ENCODE data around the gene PPFIA2.

PPFIA2 gene

GRCh38 chr12:81261508-81262207 is 497.5 kb downstream of the PPFIA2 start:
- no peak overlapping the region for H3K27ac ChIP-seq
- TF ChIP-seq CTCF (IDR thresholded peaks at IDR 0.05) (0 out of 2 replicates have a peak, but pooled peaks have one; percentile 16), ZFX (IDR thresholded peaks at IDR 0.05; ENCODE audit: borderline replicate concordance) (no peak)

GRCh38 chr12:81259360-81259759 is 499.8 kb downstream of the PPFIA2 start:
- H3K27ac ChIP-seq: no peak overlapping the region
- TF ChIP-seq ZFX (IDR thresholded peaks at IDR 0.05; ENCODE audit: borderline replicate concordance) (no peak), CTCF (IDR thresholded peaks at IDR 0.05) (no peak)

GRCh38 chr12:81257947-81258551 is 501.1 kb downstream of the PPFIA2 start:
- H3K27ac ChIP-seq: no peak overlapping the region
- peak; percentile 85 for TF ChIP-seq CTCF (IDR thresholded peaks at IDR 0.05)
- TF ChIP-seq ZFX (IDR thresholded peaks at IDR 0.05; ENCODE audit: borderline replicate concordance): no peak

GRCh38 chr12:81255947-81256346 is 503.2 kb downstream of the PPFIA2 start:
- TF ChIP-seq ZFX (IDR thresholded peaks at IDR 0.05; ENCODE audit: borderline replicate concordance): no peak
- TF ChIP-seq CTCF (IDR thresholded peaks at IDR 0.05): no peak
- no peak overlapping the region for H3K27ac ChIP-seq

- no peak overlapping the region for H3K27ac ChIP-seq
- TF ChIP-seq CTCF (IDR thresholded peaks at IDR 0.05): no peak
- TF ChIP-seq ZFX (IDR thresholded peaks at IDR 0.05; ENCODE audit: borderline replicate concordance): no peak
Measured at GRCh38 chr12:81255456-81255855, 503.7 kb downstream of the PPFIA2 start.

GRCh38 chr12:81253360-81253759 is 505.8 kb downstream of the PPFIA2 start:
- TF ChIP-seq CTCF (IDR thresholded peaks at IDR 0.05): no peak
- TF ChIP-seq ZFX (IDR thresholded peaks at IDR 0.05; ENCODE audit: borderline replicate concordance): no peak
- no peak overlapping the region for H3K27ac ChIP-seq

GRCh38 chr12:81252228-81252627 is 506.9 kb downstream of the PPFIA2 start:
- no peak overlapping the region for H3K27ac ChIP-seq
- TF ChIP-seq ZFX (IDR thresholded peaks at IDR 0.05; ENCODE audit: borderline replicate concordance) (no peak), CTCF (IDR thresholded peaks at IDR 0.05) (no peak)
